Bronchial epithelial cell (primary cell): Measurements from ENCODE around the gene TFF1. TPM values are rescaled to one million over a fixed set of nuclear protein-coding genes. Genes with fewer than 3 reads are reported as not detected.

ENCODE experiments used
- DNase-seq: peaks from one replicate; pipeline ENCODE4 v3.0.0-alpha.2; 2010; ENCODE audit warnings: low read depth
- FAIRE-seq: peaks from 2 replicates; lab custom pipeline; 2011; peaks lifted over from hg19 to GRCh38; lab: Jason Lieb, UNC
- H3K27me3 ChIP-seq: 2 replicates; pipeline ENCODE4 v1.5.1; 2011; ENCODE audit warnings: low read length; ENCODE audit not compliant: control insufficient read depth, insufficient read depth
- H3K36me3 ChIP-seq: 2 replicates; pipeline ENCODE4 v1.5.1; 2011; ENCODE audit warnings: low read length; ENCODE audit not compliant: control insufficient read depth, insufficient read depth
- H3K4me3 ChIP-seq: 2 replicates; pipeline ENCODE4 v1.5.1; 2011; ENCODE audit warnings: mild to moderate bottlenecking, low read depth, low read length, control low read depth
- CTCF ChIP-seq: IDR thresholded peaks from 2 replicates; pipeline ENCODE4 v1.5.1; 2011; ENCODE audit warnings: mild to moderate bottlenecking, moderate library complexity, low read length, control low read depth, inconsistent platforms; ENCODE audit not compliant: insufficient read depth, severe bottlenecking
- total RNA-seq: library from RNA; depleted of rRNA; stranded (reverse); fragments of >200 nt; gene quantifications from 2 replicates; pipeline ENCODE4 v1.2.1, GENCODE V29; 2014

The TFF1 gene
- total RNA-seq, 1 donor from 2014 or later = not detected

GRCh38 chr21:42407476-42407875 is 41.1 kb upstream of the TFF1 start:
- DNase-seq (no peak), FAIRE-seq (no peak)
- Histone ChIP-seq H3K27me3 (peaks cover 2% of the 10 kb centered on the region), H3K36me3 (no peaks in the 10 kb centered on the region), H3K4me3 (no peak overlapping the region)
- no peak for TF ChIP-seq CTCF

- no peak for TF ChIP-seq CTCF
Measured at GRCh38 chr21:42406866-42407265, 40.5 kb upstream of the TFF1 start.

GRCh38 chr21:42406201-42406621 is 39.9 kb upstream of the TFF1 start:
- no peak overlapping the region for H3K4me3 ChIP-seq
- no peaks in the 10 kb centered on the region for H3K36me3 ChIP-seq
- FAIRE-seq (no peak), DNase-seq (no peak)
- no peak for TF ChIP-seq CTCF
- H3K27me3 ChIP-seq = peaks cover 2% of the 10 kb centered on the region

More at GRCh38 chr21:42406866-42407265, 40.5 kb upstream of the TFF1 start:
- no peak for FAIRE-seq
- Histone ChIP-seq H3K27me3 (peaks cover 2% of the 10 kb centered on the region), H3K36me3 (no peaks in the 10 kb centered on the region), H3K4me3 (no peak overlapping the region)
- DNase-seq = no peak

GRCh38 chr21:42405064-42406013 is 39.0 kb upstream of the TFF1 start:
- TF ChIP-seq CTCF = no peak
- H3K36me3 ChIP-seq = no peaks in the 10 kb centered on the region
- no peak for DNase-seq
- H3K27me3 ChIP-seq = peaks cover 2% of the 10 kb centered on the region
- no peak for FAIRE-seq
- no peak overlapping the region for H3K4me3 ChIP-seq

- Histone ChIP-seq H3K36me3 (no peaks in the 10 kb centered on the region), H3K4me3 (no peak overlapping the region), H3K27me3 (peaks cover 2% of the 10 kb centered on the region)
- FAIRE-seq = no peak
- DNase-seq = no peak
- TF ChIP-seq CTCF = no peak
Measured at GRCh38 chr21:42404539-42404938, 38.2 kb upstream of the TFF1 start.
